T follicular helper cell (primary cell): ENCODE data around the gene DUSP28.
"Not testable (repeated sequence)": the region's sequence is repeated elsewhere in the genome, so short reads cannot be mapped to it uniquely, and the experiment has no call there.

Experiments
- DNase-seq: peaks from one replicate; pipeline ENCODE4 v3.0.0-alpha.2; 2020; ENCODE audit warnings: low read depth
- total RNA-seq, 2 experiments: gene quantifications; one replicate each; lab custom pipeline; 2026; lab: John Stamatoyannopoulos, UW

DUSP28 gene, protein sequence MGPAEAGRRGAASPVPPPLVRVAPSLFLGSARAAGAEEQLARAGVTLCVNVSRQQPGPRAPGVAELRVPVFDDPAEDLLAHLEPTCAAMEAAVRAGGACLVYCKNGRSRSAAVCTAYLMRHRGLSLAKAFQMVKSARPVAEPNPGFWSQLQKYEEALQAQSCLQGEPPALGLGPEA
- 7.7 to 19.0 reads per million in 2 experiments for total RNA-seq

DNA sequence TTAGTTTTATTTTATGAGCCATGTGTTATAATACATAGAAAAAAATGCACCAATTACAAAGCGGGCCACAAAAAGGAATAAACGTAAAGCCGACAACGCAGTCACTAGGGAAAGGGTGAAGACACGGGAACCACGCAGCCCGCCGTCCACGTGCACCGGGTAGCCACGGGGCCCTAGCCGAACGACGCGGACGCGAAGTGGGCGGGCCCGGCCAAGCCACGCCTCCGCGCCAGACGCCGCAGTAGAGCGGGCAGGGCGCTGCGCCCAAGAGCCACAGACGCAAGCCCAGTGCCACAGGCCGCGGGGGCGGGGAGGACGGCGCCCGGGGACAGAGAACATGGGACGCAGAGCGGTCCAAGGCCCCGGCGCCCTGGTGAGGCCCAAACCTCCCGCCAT, at the start of gene DUSP28:
TSS of gene DUSP28 (plus strand) at position 274 of the 396 bp plus-strand sequence. CDS start 328 bp downstream, outside the sequence.
- peak; percentile 79 for DNase-seq

DNA sequence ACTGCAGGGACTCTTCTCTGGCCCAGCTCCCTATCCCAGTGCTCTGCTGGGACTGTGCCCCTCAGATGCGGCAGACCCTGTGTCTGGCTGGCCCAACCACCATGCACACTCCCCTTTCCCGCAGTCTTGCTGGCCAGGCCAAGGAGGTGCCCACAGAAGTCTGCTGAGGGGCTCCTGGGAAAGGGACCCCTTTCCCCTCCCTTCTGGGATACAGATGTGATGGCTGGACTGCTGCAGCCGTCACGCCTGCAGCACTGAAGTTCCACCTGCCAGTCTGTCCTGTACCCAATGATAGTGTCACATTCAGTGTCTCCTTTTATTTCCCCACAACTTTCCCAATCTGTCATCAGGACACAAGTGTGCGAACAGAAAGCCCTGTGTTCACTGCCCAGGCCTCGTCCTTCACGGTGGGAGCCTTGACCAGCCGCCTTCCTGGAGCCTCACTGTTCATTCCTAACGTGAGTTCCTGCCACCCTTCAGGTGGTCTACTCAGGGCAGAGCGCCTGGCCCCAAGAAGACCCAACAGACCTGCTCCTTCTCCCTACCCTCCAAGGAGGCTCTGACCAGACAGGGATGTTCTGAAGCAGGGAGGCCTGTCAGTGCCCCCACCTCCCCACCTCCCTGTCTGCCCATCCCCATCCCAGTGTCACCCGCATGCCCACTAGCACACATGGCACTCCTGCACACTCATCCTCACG, 49.5 kb upstream of the DUSP28 start:
- no peak for DNase-seq

GRCh38 chr2:240511351-240512108, 48.6 kb upstream of the DUSP28 start:
- DNase-seq, result no peak

DNA sequence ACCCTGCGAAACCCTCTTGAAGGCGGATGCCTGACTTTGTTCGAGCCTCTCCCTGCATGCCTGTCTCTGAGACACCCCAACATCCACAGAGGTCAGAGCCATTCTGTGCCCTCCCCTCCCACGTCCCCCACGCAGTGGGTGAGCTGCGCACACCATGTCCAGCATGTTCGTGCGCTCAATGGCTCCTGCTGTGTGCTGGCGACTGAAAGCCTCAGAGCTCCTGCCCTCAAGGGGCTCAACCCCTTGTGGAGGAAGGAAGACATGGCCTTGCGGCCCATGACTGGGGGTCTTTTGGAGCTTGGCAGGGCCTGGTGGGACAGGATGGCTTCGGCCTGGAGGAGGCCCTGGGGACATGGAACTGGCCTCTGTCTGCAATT, 48.1 kb upstream of the DUSP28 start:
- no peak for DNase-seq

GRCh38 chr2:240512666-240513535, 47.3 kb upstream of the DUSP28 start:
- no peak for DNase-seq

- DNase-seq, result peak; percentile 72
These were observed 46.4 kb upstream of the DUSP28 start for GRCh38 chr2:240513549-240514287.

- DNase-seq, result no peak
These were observed 45.5 kb upstream of the DUSP28 start for GRCh38 chr2:240514631-240515030.

DNA sequence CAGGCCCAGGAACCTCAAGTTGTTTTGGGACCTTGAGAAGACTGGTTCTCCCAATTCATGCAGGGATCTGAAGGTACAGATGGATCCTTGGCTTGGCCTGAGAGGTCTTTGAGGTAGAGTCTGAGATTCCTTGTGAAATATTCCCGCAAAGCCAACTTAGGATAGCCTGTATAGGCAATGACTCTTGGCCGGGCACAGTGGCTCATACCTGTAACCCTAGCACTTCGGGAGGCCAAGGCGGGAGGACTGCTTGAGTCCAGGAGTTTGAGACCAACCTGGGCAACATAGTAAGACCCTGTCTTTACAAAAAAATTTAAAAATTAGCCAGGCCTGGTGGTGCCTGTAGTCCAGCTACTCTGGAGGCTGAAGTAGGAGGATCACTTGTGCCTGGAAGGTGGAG, 42.8 kb upstream of the DUSP28 start:
- no peak for DNase-seq

- no peak for DNase-seq
These were observed 41.2 kb upstream of the DUSP28 start for GRCh38 chr2:240518981-240519380.

DNA sequence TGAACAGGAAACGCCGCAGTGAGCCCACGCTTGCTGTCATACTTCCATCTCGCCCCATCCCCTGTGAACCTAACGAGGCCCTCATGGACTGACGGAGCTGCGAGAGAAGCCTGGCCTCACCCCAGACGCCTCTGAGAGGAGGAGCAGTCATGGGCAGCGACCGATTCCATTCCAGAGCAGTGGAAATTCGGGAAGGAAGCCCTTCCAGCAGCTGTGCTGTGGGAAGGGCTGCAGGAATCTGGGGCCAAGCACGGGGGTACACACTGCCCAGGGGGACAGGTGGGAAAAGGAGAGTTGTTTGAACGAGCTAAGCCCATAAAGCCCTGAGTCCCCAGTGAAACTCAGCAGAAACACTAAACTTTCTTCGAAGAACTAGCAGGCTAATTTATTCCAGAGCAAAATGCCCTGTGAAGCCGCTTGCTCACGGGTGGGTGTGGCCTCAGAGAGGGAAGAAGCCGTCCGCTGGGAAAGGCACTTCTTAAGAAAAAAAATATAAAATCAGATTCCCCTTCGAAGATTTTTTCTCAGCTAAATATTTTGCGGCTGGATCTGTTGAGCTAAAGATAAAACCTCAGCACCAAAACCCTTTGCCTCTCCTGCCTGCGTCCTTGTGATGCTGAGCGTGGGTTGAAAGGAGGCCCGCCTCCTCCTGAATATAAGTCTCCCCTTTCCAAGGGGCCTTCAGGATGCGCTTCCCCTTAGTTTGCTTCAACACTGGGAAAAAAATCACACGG, 40.6 kb upstream of the DUSP28 start:
- no peak for DNase-seq

- no peak for DNase-seq
These were observed 39.8 kb upstream of the DUSP28 start for GRCh38 chr2:240520130-240520973.

DNA sequence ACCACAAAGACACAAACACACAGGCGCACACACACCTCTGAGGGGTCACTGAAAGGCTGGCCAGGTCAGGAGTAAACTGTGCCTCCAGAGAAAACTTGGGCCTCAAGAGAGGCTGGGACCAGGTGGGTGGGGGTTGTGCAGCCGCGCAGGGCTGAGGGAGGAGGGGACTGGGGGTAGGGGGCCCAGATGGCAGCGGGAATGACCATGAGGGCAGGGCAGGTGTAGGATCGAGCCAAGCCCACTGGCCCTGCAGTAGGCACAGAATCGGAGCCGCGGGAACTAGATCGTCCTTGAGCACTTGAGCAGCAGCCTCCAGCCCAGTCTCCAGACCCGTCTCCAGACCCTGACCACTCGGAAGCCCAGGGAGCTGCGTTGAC, 39.2 kb upstream of the DUSP28 start:
- DNase-seq, result no peak

DNA sequence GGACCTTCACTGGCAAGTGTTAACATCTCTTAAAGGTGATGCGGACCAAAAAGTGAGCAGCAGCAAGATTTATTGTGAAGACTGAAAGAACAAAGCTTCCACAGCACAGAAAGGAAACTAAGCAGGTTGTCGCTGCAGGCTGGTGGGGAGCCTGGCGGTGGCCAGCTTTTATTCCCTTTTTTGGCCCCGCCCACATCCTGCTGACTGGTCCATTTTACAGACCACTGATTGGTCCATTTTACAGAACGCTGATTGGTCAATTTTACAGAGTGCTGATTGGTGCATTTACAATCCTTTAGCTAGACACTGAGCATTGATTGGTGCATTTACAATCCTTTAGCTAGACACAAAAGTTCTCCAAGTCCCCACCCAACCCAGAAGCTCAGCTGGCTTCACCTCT, 38.3 kb upstream of the DUSP28 start:
- DNase-seq, result not testable (repeated sequence)

DNA sequence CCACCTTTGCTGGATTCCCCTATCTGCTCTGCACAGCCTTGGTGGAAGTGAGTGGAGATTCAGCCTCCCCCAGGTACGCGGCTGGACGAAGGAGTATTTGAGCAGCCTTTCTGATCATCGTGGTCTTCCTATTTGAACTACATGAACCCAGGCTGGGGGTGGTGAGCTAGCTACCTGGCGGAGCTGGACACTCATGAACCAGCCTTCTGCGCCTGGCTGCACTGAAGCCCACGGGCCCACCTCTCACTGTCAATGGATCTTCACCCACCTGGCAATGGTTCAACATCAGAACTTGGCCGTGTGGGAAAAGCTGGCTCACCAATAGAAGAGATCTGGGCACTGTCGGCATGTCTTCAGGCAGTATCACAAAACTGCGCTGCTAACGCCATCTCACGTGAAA, 37.8 kb upstream of the DUSP28 start:
- DNase-seq, result no peak

DNA sequence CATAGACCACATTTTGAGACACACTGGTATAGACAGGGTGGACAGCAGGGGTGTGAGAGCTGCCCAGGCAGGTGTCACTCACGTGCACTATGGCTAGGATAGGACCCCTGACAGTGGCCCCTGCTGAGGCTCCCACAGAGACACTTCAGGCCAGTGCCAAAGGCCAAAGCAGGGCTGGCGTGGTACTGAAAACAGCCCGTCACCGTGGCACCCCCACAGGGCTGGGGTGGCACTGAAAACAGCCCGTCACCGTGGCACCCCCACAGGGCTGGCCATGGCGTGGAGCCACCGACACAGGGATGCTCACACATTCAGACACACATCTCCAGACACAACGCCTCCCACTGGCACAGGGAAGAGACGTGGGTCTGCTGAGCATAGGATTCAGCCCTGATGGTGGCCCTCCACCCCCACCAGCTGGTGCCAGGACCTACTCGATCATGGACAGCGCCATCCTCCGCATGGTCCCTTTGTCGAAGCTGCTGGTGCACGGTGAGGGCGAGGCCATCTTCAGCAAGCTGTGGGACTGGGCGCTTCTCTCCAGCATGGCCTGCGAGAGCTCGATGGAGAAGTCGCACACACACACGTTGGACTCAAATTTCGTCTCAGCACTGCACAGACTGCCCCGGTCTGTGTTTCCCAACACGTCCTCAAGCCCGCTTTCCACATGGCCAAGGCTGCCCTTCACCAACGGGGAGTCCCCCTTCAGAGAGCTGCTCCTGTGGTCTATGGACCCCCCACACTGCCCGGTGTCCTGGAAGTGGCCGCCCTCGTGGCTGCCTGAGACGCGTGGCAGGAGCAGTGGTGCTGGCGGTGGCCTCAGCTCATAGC, 36.5 kb upstream of the DUSP28 start:
- no peak for DNase-seq

DNA sequence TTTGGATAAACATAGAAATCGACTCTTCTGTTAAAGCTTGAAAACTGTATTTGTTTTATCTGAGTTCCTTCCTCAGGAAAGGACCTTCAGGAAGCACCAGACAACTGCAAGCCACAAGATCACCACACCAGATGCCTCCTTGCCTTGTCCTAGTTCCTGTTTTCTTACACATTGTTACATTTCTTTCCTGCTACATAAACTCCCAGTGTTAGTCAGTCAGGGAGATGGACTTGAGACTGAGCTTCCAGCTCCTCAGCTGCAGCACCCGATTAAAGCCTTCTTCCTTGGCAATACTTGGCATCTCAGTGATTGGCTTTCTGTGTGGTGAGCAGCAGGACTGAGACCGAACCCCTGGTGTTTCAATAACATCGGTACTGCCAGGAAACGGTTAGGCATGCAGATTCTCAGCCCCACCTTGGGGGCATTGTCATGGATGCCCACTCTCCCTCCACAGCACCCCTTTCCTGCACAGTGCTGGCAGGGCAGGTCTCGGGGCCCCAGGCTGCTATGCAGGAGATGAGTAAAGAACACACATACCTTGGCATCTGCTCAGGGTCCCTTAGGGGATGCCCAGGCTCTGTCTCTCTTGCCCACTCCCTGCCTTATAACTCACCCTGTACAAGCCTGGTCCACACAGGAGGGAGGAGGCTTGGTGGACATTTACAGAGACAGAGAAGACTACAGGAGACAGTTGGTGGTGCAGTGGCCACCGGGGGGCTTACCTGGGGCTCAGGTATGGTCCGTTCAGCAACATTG, 35.0 kb upstream of the DUSP28 start:
- no peak for DNase-seq

DNA sequence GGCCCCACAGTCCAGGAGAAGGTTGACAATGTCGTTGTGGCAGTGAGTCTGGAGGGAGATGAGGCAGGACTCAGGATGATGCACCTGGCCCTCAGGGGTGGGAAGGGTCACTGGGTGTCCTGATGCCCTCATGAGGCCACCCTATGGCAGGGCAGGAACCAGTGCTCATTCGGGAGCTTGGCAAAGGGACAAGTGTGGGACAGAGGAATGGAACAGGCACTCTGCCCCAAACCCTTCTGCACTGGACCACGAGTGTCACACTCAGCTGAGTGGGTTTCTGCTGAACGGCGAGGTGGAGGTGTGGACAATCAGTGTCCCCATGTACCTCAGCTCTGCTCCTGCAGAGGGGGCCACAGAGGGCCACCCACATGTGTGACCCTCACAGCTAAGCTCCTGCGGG, 34.4 kb upstream of the DUSP28 start:
- DNase-seq, result no peak

DNA sequence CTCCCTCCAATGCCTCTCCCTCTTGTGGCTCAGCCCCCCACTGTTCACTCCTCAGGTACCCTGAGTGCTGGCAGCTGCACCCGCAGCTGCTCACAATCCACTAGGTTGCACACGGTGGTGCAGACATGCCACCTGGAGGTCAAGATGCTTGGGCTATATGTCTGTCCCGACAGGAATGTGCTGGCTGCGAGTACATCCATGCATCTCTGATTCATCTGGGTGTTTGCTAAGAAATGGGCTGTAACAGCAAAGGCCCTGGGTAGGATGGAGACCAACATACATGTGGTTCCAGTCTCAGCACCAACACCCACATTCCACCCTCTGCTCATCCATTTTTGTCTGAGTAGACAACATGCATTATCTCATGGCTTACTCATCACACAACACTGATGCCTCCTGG, 33.6 kb upstream of the DUSP28 start:
- DNase-seq, result no peak
